ENCODE measurements around the gene KIFC1.
A peak's percentile ranks its signal among the peaks of the same experiment; 100 is the strongest.

KIFC1 gene

GRCh38 chr6:33410711-33411631 is 19.3 kb downstream of the KIFC1 start, which contains the start of gene PHF1:
TSS of gene PHF1 (plus strand) at chr6:33411014. CDS start at chr6:33412264, 1,250 bp downstream.
- no peak for DNase-seq

GRCh38 chr6:33411632-33412005 is 20.0 kb downstream of the KIFC1 start:
- DNase-seq: no peak

GRCh38 chr6:33412140-33413009 is 20.8 kb downstream of the KIFC1 start:
- DNase-seq: no peak

- peak in 1 of 2 donors; percentile 21 for DNase-seq
These were observed 21.9 kb downstream of the KIFC1 start for GRCh38 chr6:33413241-33414120.

- peak in 1 of 2 donors; percentile 47 for DNase-seq
These were observed 23.1 kb downstream of the KIFC1 start for GRCh38 chr6:33414592-33415271.

GRCh38 chr6:33415831-33416230 is 24.2 kb downstream of the KIFC1 start:
- DNase-seq: peak in 1 of 2 donors; percentile 14

GRCh38 chr6:33416386-33417127 is 24.9 kb downstream of the KIFC1 start:
- DNase-seq: peak in 1 of 2 donors; percentile 43

- peak in 1 of 2 donors; percentile 36 for DNase-seq
These were observed 25.7 kb downstream of the KIFC1 start for GRCh38 chr6:33417128-33417902.

- DNase-seq: peak; percentile 100
These were observed 26.5 kb downstream of the KIFC1 start, which contains the start of gene CUTA for GRCh38 chr6:33417903-33418689. TSS of gene CUTA (minus strand) at chr6:33418107. CDS start at chr6:33418000, 107 bp downstream.

GRCh38 chr6:33418690-33419291 is 27.2 kb downstream of the KIFC1 start:
- peak; percentile 82 to 88 for DNase-seq

GRCh38 chr6:33419580-33420490 is 28.2 kb downstream of the KIFC1 start, which contains the start of gene SYNGAP1:
TSS of gene SYNGAP1 (plus strand) at chr6:33420065. CDS start at chr6:33420265, 200 bp downstream.
- DNase-seq: peak; percentile 51 to 63

- DNase-seq: no peak
These were observed 29.1 kb downstream of the KIFC1 start for GRCh38 chr6:33420491-33421343.

GRCh38 chr6:33421344-33421643 is 29.7 kb downstream of the KIFC1 start:
- no peak for DNase-seq

- DNase-seq: no peak
These were observed 32.2 kb downstream of the KIFC1 start for GRCh38 chr6:33423777-33424176.

- DNase-seq: no peak
These were observed 33.4 kb downstream of the KIFC1 start for GRCh38 chr6:33424855-33425667.

Measured in CD4-positive, alpha-beta T cell treated with Interleukin-4 for 1 hour (primary cell).